GM12878 (cell line): Measurements from ENCODE around the gene CSTF2T. TPM values are rescaled to one million over a fixed set of nuclear protein-coding genes. Genes with fewer than 3 reads are reported as not detected.

Experiments
- ATAC-seq: fragments of 200-7000 bp; cut with Tn5 transposase; 3 replicates; pipeline ENCODE4 v1.9.1; 2020; ENCODE audit warnings: mild to moderate bottlenecking, moderate library complexity
- BruUV-seq: library from RNA; stranded (reverse); fragments of 400-500 nt; replicated peaks from 2 replicates; lab custom pipeline; 2021; lab: Mats Ljungman, UMichigan
- CTCF ChIA-PET: fragments of 300-600 bp; sonication (Branson Sonifier 250); formaldehyde crosslinking; extraction: SDS; loops from one replicate; lab custom pipeline; 2021; ENCODE audit warnings: inconsistent platforms; lab: Yijun Ruan, JAX
- POLR2A ChIA-PET: fragments of 350-600 bp; formaldehyde crosslinking; extraction: SDS; loops from one replicate; lab custom pipeline; 2021; ENCODE audit warnings: inconsistent platforms; lab: Charles Lee
- RAD21 ChIA-PET: fragments of 300-600 bp; sonication (Branson Sonifier 250); formaldehyde crosslinking; loops from one replicate; lab custom pipeline; 2023; ENCODE audit warnings: antibody characterized with exemption; ENCODE audit not compliant: unreplicated experiment; lab: Charles Lee
- SMC1A ChIA-PET: fragments of 300-600 bp; sonication (Branson Sonifier 250); formaldehyde crosslinking; loops from one replicate; lab custom pipeline; 2023; ENCODE audit not compliant: unreplicated experiment, uncharacterized antibody; lab: Charles Lee
- DNase-seq: peaks from one replicate; pipeline ENCODE4 v3.0.0-alpha.2; 2011; ENCODE audit warnings: low read depth, low spot score
- FAIRE-seq: peaks from 3 replicates; lab custom pipeline; 2011; peaks lifted over from hg19 to GRCh38; lab: Jason Lieb, UNC
- H2AFZ ChIP-seq: 2 replicates; pipeline ENCODE4 v1.6.0; 2011; ENCODE audit warnings: low read depth, low read length, control low read depth; ENCODE audit not compliant: control insufficient read depth
- H3K27ac ChIP-seq: 2 replicates; pipeline ENCODE4 v1.5.1; 2011; ENCODE audit warnings: control low read depth; ENCODE audit not compliant: control insufficient read depth, insufficient read depth
- H3K27me3 ChIP-seq, 2 experiments: replicated peaks in 1 of 2; 2 replicates each; pipeline versions ENCODE4 v1.6.0 to v1.6.1; 2011; ENCODE audit warnings: low read length in 1 of 2; ENCODE audit not compliant: control insufficient read depth in 2 of 2, insufficient read depth in 2 of 2
- H3K36me3 ChIP-seq, 2 experiments: 2 replicates each; pipeline ENCODE4 v1.5.1; 2011; ENCODE audit warnings: low read length in 1 of 2; ENCODE audit not compliant: control insufficient read depth in 2 of 2, insufficient read depth in 2 of 2
- H3K4me1 ChIP-seq: 2 replicates; pipeline ENCODE4 v1.6.1; 2011; ENCODE audit warnings: mild to moderate bottlenecking, low read length, moderate library complexity, mixed read lengths; ENCODE audit not compliant: control insufficient read depth, insufficient read depth
- H3K4me2 ChIP-seq: 2 replicates; pipeline ENCODE4 v1.6.0; 2011; ENCODE audit warnings: control low read depth; ENCODE audit not compliant: control insufficient read depth, insufficient read depth
- H3K4me3 ChIP-seq: fragments of 200-600 bp; sonication (generic); 2 replicates; pipeline ENCODE4 v1.5.1; 2016
- H3K79me2 ChIP-seq: 2 replicates; pipeline ENCODE4 v1.6.0; 2011; ENCODE audit warnings: low read length; ENCODE audit not compliant: control insufficient read depth, insufficient read depth
- H3K9ac ChIP-seq: 2 replicates; pipeline ENCODE4 v1.8.0; 2011; ENCODE audit warnings: low read length, control low read depth, mixed read lengths; ENCODE audit not compliant: control insufficient read depth, insufficient read depth
- H3K9me3 ChIP-seq: replicated peaks from 3 replicates; pipeline ENCODE4 v1.5.1; 2011; ENCODE audit warnings: mild to moderate bottlenecking, low read length; ENCODE audit not compliant: control insufficient read depth, insufficient read depth
- H4K20me1 ChIP-seq: 2 replicates; pipeline ENCODE4 v1.6.0; 2011; ENCODE audit not compliant: control insufficient read depth, insufficient read depth
- BRCA1 ChIP-seq: IDR thresholded peaks from 2 replicates; pipeline ENCODE4 v1.6.1; 2011; ENCODE audit warnings: low read depth, low read length, improper control_type of control experiment
- CHD2 ChIP-seq: IDR thresholded peaks from 2 replicates; pipeline ENCODE4 v1.6.1; 2011; ENCODE audit warnings: low read depth, low read length, improper control_type of control experiment, borderline replicate concordance
- CREB1 ChIP-seq: IDR thresholded peaks from 2 replicates; pipeline ENCODE4 v1.6.1; 2012; ENCODE audit warnings: low read depth, mild to moderate bottlenecking, inconsistent platforms
- JUND ChIP-seq: IDR thresholded peaks from 2 replicates; pipeline ENCODE4 v1.6.1; 2012; ENCODE audit warnings: low read depth, mild to moderate bottlenecking, low read length, improper control_type of control experiment, moderate library complexity
- KDM1A ChIP-seq: fragments of 200-600 bp; sonication (generic); IDR thresholded peaks from 2 replicates; pipeline ENCODE4 v1.6.1; 2016; ENCODE audit warnings: borderline replicate concordance
- NFIC ChIP-seq: IDR thresholded peaks from 2 replicates; pipeline ENCODE4 v1.6.1; 2012; ENCODE audit warnings: low read depth, mild to moderate bottlenecking, inconsistent platforms, low read length, moderate library complexity
- NFYB ChIP-seq: IDR thresholded peaks from 2 replicates; pipeline ENCODE4 v1.6.1; 2011; ENCODE audit warnings: low read depth, mild to moderate bottlenecking, low read length, improper control_type of control experiment, moderate library complexity; ENCODE audit not compliant: insufficient read depth
- NR2F1 ChIP-seq: fragments of 450-650 bp; conservative IDR thresholded peaks from 2 replicates; pipeline ENCODE4 v1.6.1; 2017; ENCODE audit warnings: mild to moderate bottlenecking
- SMAD5 ChIP-seq: IDR thresholded peaks from 2 replicates; pipeline ENCODE4 v1.6.1; 2016; ENCODE audit warnings: antibody characterized with exemption, low read depth
- SPI1 ChIP-seq: IDR thresholded peaks from 2 replicates; pipeline ENCODE4 v1.6.1; 2011; ENCODE audit warnings: low read depth, mild to moderate bottlenecking, low read length, moderate library complexity, borderline replicate concordance; ENCODE audit not compliant: insufficient read depth
- TCF12 ChIP-seq: IDR thresholded peaks from 2 replicates; pipeline ENCODE4 v1.6.1; 2011; ENCODE audit warnings: low read depth, mild to moderate bottlenecking, low read length
- ZNF622 ChIP-seq: fragments of 450-650 bp; IDR thresholded peaks from 2 replicates; pipeline ENCODE4 v1.6.1; 2017; ENCODE audit warnings: mild to moderate bottlenecking, inconsistent platforms
- WGBS: methylation state at CpG from one replicate; pipeline ENCODE4 v1.1.6; 2016; ENCODE audit warnings: low lambda C conversion rate; ENCODE audit not compliant: insufficient replicate concordance, insufficient coverage; ENCODE audit errors: missing lambda C conversion rate; 5-methylcytosine and 5-hydroxymethylcytosine counted together
- in situ Hi-C: fragments of 300-500 bp; cut with MboI; formaldehyde crosslinking; loops from 9 replicates; pipeline ENCODE4 v1.14.3; 2018; ENCODE audit warnings: mixed read lengths
- intact Hi-C: fragments of 100-400 bp; cut with micrococcal nuclease; formaldehyde crosslinking; loops from one replicate; pipeline ENCODE4 v1.14.2; 2022; ENCODE audit not compliant: unreplicated experiment
- polyA plus RNA-seq, 11 experiments: library from polyadenylated mRNA; depleted of rRNA in 4 of 11; unstranded in 6 of 11; stranded (reverse) in 5 of 11; fragments of >200 nt; fragmentation: Nextera tagmentation in 4 of 11; fragmentation: Illumina TruSeq in 1 of 11; extraction: Ambion mirVana in 4 of 11; extraction: Trizol in 1 of 11; gene quantifications; 1 replicate in 1 of 11; 2 replicates in 10 of 11; pipeline versions ENCODE4 v1.2.1 to v1.2.3, GENCODE V29; 2011 to 2016; ENCODE audit warnings: inconsistent platforms in 2 of 11, missing spikeins in 2 of 11, low read depth in 1 of 11
- total RNA-seq, 4 experiments: library from RNA; depleted of rRNA in 3 of 4; stranded (reverse); fragments of >200 nt in 3 of 4; fragmentation: Illumina TruSeq in 1 of 4; extraction: Trizol in 1 of 4; gene quantifications; 2 replicates each; pipeline versions ENCODE4 v1.2.1 to v1.2.3, GENCODE V29; 2013 to 2021
- TF ChIP-seq, protein P1 (sequence below): IDR thresholded peaks from 2 replicates; pipeline ENCODE4 v1.6.1; 2012; ENCODE audit warnings: low read length, inconsistent platforms

CSTF2T gene
- total and polyA plus RNA-seq, 10 of the 15 experiments (the other 5 are each of a cell fraction or from before 2014, with no cell fraction given): 6.8 to 23.8 (median 14.3) TPM

DNA sequence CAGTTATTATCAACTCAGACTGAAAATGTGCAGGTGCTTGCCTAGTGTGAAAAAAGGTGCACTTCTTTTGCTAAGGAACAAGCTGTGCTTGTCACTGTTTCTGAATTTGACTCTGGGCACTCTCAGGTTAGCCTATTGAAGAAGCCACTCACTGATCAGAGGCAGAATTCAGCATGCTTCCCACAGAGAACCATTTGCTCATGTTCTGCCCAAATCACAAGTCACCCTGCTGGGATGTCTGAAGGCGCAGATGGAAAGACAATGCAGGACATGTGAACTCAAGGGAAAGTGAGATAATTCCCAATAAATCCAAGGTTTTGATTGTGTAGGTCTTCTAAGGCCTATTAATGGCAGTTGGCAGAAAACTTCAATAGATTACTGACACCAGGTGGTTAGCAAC, 47.8 kb upstream of the CSTF2T start:
- H3K9me3 ChIP-seq: no peaks in the 10 kb centered on the region
- in situ Hi-C loops: no loop called here
- H3K4me2 ChIP-seq: no peak overlapping the region
- no peak overlapping the region for H3K4me3 ChIP-seq
- TF ChIP-seq CHD2: no peak
- TF ChIP-seq, protein P1, sequence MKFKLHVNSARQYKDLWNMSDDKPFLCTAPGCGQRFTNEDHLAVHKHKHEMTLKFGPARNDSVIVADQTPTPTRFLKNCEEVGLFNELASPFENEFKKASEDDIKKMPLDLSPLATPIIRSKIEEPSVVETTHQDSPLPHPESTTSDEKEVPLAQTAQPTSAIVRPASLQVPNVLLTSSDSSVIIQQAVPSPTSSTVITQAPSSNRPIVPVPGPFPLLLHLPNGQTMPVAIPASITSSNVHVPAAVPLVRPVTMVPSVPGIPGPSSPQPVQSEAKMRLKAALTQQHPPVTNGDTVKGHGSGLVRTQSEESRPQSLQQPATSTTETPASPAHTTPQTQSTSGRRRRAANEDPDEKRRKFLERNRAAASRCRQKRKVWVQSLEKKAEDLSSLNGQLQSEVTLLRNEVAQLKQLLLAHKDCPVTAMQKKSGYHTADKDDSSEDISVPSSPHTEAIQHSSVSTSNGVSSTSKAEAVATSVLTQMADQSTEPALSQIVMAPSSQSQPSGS: no peak
- TF ChIP-seq KDM1A: no peak
- TF ChIP-seq ZNF622: no peak
- no peak for TF ChIP-seq SMAD5
- no peak for TF ChIP-seq BRCA1
- no peak for TF ChIP-seq TCF12
- DNase-seq: no peak
- BruUV-seq: no TSS peak
- 7% methylated on average over 1 of the region's 1 CpG for WGBS
- no peaks in the 10 kb centered on the region for H3K4me1 ChIP-seq
- ChIA-PET CTCF (no interaction called here), POLR2A (no interaction called here), RAD21 (no interaction called here), SMC1A (no interaction called here)
- no peak overlapping the region for H2AFZ ChIP-seq
- H3K36me3 ChIP-seq: no peaks in the 10 kb centered on the region
- ATAC-seq: no peak
- no peak overlapping the region for H3K27ac ChIP-seq
- H4K20me1 ChIP-seq: no peaks in the 10 kb centered on the region
- H3K27me3 ChIP-seq: no peaks in the 10 kb centered on the region
- intact Hi-C loops: no loop called here
- no peak for FAIRE-seq
- H3K9ac ChIP-seq: no peak overlapping the region
- no peaks in the 10 kb centered on the region for H3K79me2 ChIP-seq

GRCh38 chr10:51745397-51745796, 46.0 kb upstream of the CSTF2T start:
- no peak overlapping the region for H3K9ac ChIP-seq
- no peaks in the 10 kb centered on the region for H3K79me2 ChIP-seq
- no peaks in the 10 kb centered on the region for H4K20me1 ChIP-seq
- ChIA-PET POLR2A (no interaction called here), RAD21 (interaction anchor here (1.4 kb wide), 1 partner anchor 28 kb away, joined by 3 read pairs; no protein-coding TSS in a partner anchor), CTCF (interaction anchor here (3.4 kb wide), 1 partner anchor 11 kb away, joined by 13 read pairs; no protein-coding TSS in a partner anchor), SMC1A (interaction anchor here (1.1 to 1.6 kb wide), 2 partner anchors 15 to 24 kb away, joined by 3 to 6 read pairs; no protein-coding TSS in a partner anchor)
- no peak overlapping the region for H3K4me2 ChIP-seq
- no peaks in the 10 kb centered on the region for H3K27me3 ChIP-seq
- intact Hi-C loops: no loop called here
- 12% methylated on average over 2 of the region's 2 CpGs for WGBS
- H3K4me1 ChIP-seq: no peaks in the 10 kb centered on the region
- no peaks in the 10 kb centered on the region for H3K36me3 ChIP-seq
- no TSS peak for BruUV-seq
- DNase-seq (no peak), FAIRE-seq (no peak), ATAC-seq (no peak)
- H3K4me3 ChIP-seq: no peak overlapping the region
- no peak overlapping the region for H2AFZ ChIP-seq
- H3K27ac ChIP-seq: no peak overlapping the region
- in situ Hi-C loops: no loop called here
- no peak for TF ChIP-seq KDM1A
- no peak for TF ChIP-seq NFIC
- no peak for TF ChIP-seq NFYB
- no peak for TF ChIP-seq CREB1
- TF ChIP-seq JUND: no peak
- TF ChIP-seq NR2F1: no peak
- no peak for TF ChIP-seq SPI1
- no peaks in the 10 kb centered on the region for H3K9me3 ChIP-seq
